Large intestine (tissue), 3 donors: ENCODE results near the gene ACVR1B. TPM values are rescaled to one million over a fixed set of nuclear protein-coding genes. Genes with fewer than 3 reads are reported as not detected.
A peak's percentile ranks its signal among the peaks of the same experiment; 100 is the strongest.

Experiments used
- DNase-seq, 2 donors: peaks; one replicate each; pipeline versions ENCODE4 v3.0.0 to v3.0.0-alpha.2; 2013
- H3K27ac ChIP-seq: one replicate; pipeline ENCODE4 v1.5.1; 2013; ENCODE audit warnings: low read length
- H3K27me3 ChIP-seq: 2 replicates; pipeline ENCODE4 v1.6.1; 2013; ENCODE audit warnings: low read length; ENCODE audit not compliant: control insufficient read depth, insufficient read depth
- H3K36me3 ChIP-seq: 2 replicates; pipeline ENCODE4 v1.6.1; 2013; ENCODE audit warnings: low read length; ENCODE audit not compliant: control insufficient read depth, insufficient read depth
- H3K4me1 ChIP-seq: one replicate; pipeline ENCODE4 v1.6.1; 2013; ENCODE audit warnings: low read length; ENCODE audit not compliant: control insufficient read depth, insufficient read depth
- H3K4me3 ChIP-seq: one replicate; pipeline ENCODE4 v1.5.1; 2013; ENCODE audit warnings: low read length
- H3K9me3 ChIP-seq: one replicate; pipeline ENCODE4 v1.6.1; 2013; ENCODE audit warnings: mild to moderate bottlenecking, low read depth, low read length, moderate library complexity; ENCODE audit not compliant: control insufficient read depth
- WGBS: methylation state at CpG from one replicate; pipeline ENCODE4 v1.1.5; 2013; ENCODE audit warnings: low lambda C conversion rate; ENCODE audit not compliant: insufficient coverage; 5-methylcytosine and 5-hydroxymethylcytosine counted together
- polyA plus RNA-seq: library from polyadenylated mRNA; unstranded; fragments of 120-200 nt; gene quantifications from one replicate; pipeline ENCODE4 v1.2.1, GENCODE V29; 2013

The ACVR1B gene
- polyA plus RNA-seq, 1 donor: 60.3 TPM

- no CpG with 5 or more reads among the region's 14 CpGs for WGBS
- Histone ChIP-seq H3K4me3 (peak overlapping the region; percentile 54), H3K9me3 (no peaks in the 10 kb centered on the region), H3K27me3 (peaks cover 18% of the 10 kb centered on the region), H3K36me3 (no peaks in the 10 kb centered on the region), H3K4me1 (peaks cover 17% of the 10 kb centered on the region), H3K27ac (no peak overlapping the region)
- DNase-seq: peak in 1 of 2 donors; percentile 62
Measured at GRCh38 chr12:52022841-52023181, 71.3 kb downstream of the ACVR1B start.

- H3K4me3 ChIP-seq: peak overlapping the region; percentile 54
- DNase-seq: peak; percentile 71 to 79
- WGBS: no CpG with 5 or more reads among the region's 70 CpGs
- H3K27ac ChIP-seq: peak overlapping the region; percentile 67
- peaks cover 18% of the 10 kb centered on the region for H3K27me3 ChIP-seq
- peaks cover 17% of the 10 kb centered on the region for H3K4me1 ChIP-seq
- H3K36me3 ChIP-seq: no peaks in the 10 kb centered on the region
- H3K9me3 ChIP-seq: no peaks in the 10 kb centered on the region
Measured at GRCh38 chr12:52023182-52023975, 71.9 kb downstream of the ACVR1B start.

GRCh38 chr12:52023976-52024688 is 72.6 kb downstream of the ACVR1B start:
- Histone ChIP-seq H3K27me3 (peaks cover 18% of the 10 kb centered on the region), H3K27ac (peak overlapping the region; percentile 67), H3K36me3 (no peaks in the 10 kb centered on the region), H3K9me3 (no peaks in the 10 kb centered on the region), H3K4me3 (peak overlapping the region; percentile 54), H3K4me1 (peaks cover 17% of the 10 kb centered on the region)
- DNase-seq: no peak
- WGBS: 70% methylated on average over 3 of the region's 20 CpGs

GRCh38 chr12:52024845-52025230 is 73.3 kb downstream of the ACVR1B start:
- H3K4me1 ChIP-seq: peaks cover 17% of the 10 kb centered on the region
- H3K4me3 ChIP-seq: peak overlapping the region; percentile 54
- peak overlapping the region; percentile 80 for H3K27ac ChIP-seq
- WGBS: no CpG with 5 or more reads among the region's 15 CpGs
- DNase-seq: peak; percentile 93
- peaks cover 20% of the 10 kb centered on the region for H3K27me3 ChIP-seq
- no peaks in the 10 kb centered on the region for H3K36me3 ChIP-seq
- no peaks in the 10 kb centered on the region for H3K9me3 ChIP-seq

GRCh38 chr12:52026263-52026662 is 74.8 kb downstream of the ACVR1B start:
- Histone ChIP-seq H3K4me1 (peaks cover 17% of the 10 kb centered on the region), H3K36me3 (no peaks in the 10 kb centered on the region), H3K27me3 (peaks cover 16% of the 10 kb centered on the region), H3K27ac (peak overlapping the region; percentile 80), H3K9me3 (no peaks in the 10 kb centered on the region), H3K4me3 (no peak overlapping the region)
- DNase-seq: no peak
- WGBS: 33% methylated on average over 2 of the region's 5 CpGs

- Histone ChIP-seq H3K27ac (no peak overlapping the region), H3K4me3 (no peak overlapping the region), H3K27me3 (peaks cover 14% of the 10 kb centered on the region), H3K4me1 (peaks cover 17% of the 10 kb centered on the region), H3K9me3 (no peaks in the 10 kb centered on the region), H3K36me3 (no peaks in the 10 kb centered on the region)
- no peak for DNase-seq
- WGBS: no CpG with 5 or more reads among the region's 12 CpGs
Measured at GRCh38 chr12:52027085-52027843, 75.8 kb downstream of the ACVR1B start.

GRCh38 chr12:52029685-52030084 is 78.2 kb downstream of the ACVR1B start:
- H3K36me3 ChIP-seq: no peaks in the 10 kb centered on the region
- WGBS: no CpG with 5 or more reads among the region's 4 CpGs
- H3K27me3 ChIP-seq: peaks cover 13% of the 10 kb centered on the region
- no peaks in the 10 kb centered on the region for H3K9me3 ChIP-seq
- no peak overlapping the region for H3K27ac ChIP-seq
- H3K4me1 ChIP-seq: peaks cover 15% of the 10 kb centered on the region
- DNase-seq: peak in 1 of 2 donors; percentile 29
- no peak overlapping the region for H3K4me3 ChIP-seq

GRCh38 chr12:52032446-52032803 is 80.9 kb downstream of the ACVR1B start:
- peak; percentile 60 to 68 for DNase-seq
- Histone ChIP-seq H3K27ac (peak overlapping the region; percentile 75), H3K4me3 (no peak overlapping the region), H3K4me1 (peaks cover 17% of the 10 kb centered on the region), H3K9me3 (peaks cover 1% of the 10 kb centered on the region), H3K36me3 (no peaks in the 10 kb centered on the region), H3K27me3 (peaks cover 36% of the 10 kb centered on the region)
- WGBS: 18% methylated on average over 2 of the region's 5 CpGs

GRCh38 chr12:52032804-52033445 is 81.4 kb downstream of the ACVR1B start:
- WGBS: no CpG with 5 or more reads among the region's 48 CpGs
- H3K9me3 ChIP-seq: peaks cover 3% of the 10 kb centered on the region
- peak overlapping the region; percentile 75 for H3K27ac ChIP-seq
- no peaks in the 10 kb centered on the region for H3K36me3 ChIP-seq
- H3K4me1 ChIP-seq: peaks cover 21% of the 10 kb centered on the region
- peak; percentile 97 to 98 for DNase-seq
- peak overlapping the region; percentile 42 for H3K4me3 ChIP-seq
- peaks cover 40% of the 10 kb centered on the region for H3K27me3 ChIP-seq
